WTC11 (cell line): ENCODE data around the gene KLHDC7A. TPM values are rescaled to one million over a fixed set of nuclear protein-coding genes. Genes with fewer than 3 reads are reported as not detected.

Experiments used
- ATAC-seq: fragments of 200-7000 bp; cut with Tn5 transposase; 2 replicates; pipeline ENCODE4 v1.10.0; 2021; ENCODE audit warnings: mild to moderate bottlenecking, moderate library complexity
- CTCF ChIA-PET: fragments of 300-600 bp; sonication (Branson Sonifier 250); formaldehyde crosslinking; loops from one replicate; lab custom pipeline; 2021; ENCODE audit warnings: antibody characterized with exemption; lab: Charles Lee
- POLR2A ChIA-PET: fragments of 350-600 bp; sonication (Branson Sonifier 250); formaldehyde crosslinking; loops from one replicate; lab custom pipeline; 2021; ENCODE audit warnings: antibody characterized with exemption; lab: Charles Lee
- DNase-seq: peaks from one replicate; pipeline ENCODE4 v3.0.0; 2021; ENCODE audit warnings: low spot score
- H3K27ac Mint-ChIP-seq: 2 replicates; pipeline ENCODE4 v1.8.0; 2021; ENCODE audit warnings: mixed read lengths
- H3K27me3 Mint-ChIP-seq: 2 replicates; pipeline ENCODE4 v1.8.0; 2021; ENCODE audit warnings: low read depth, mild to moderate bottlenecking, moderate library complexity, mixed read lengths
- H3K36me3 Mint-ChIP-seq: 2 replicates; pipeline ENCODE4 v1.8.0; 2021; ENCODE audit warnings: mixed read lengths
- H3K4me1 Mint-ChIP-seq: 2 replicates; pipeline ENCODE4 v1.8.0; 2022; ENCODE audit warnings: mixed read lengths
- H3K4me3 Mint-ChIP-seq: 2 replicates; pipeline ENCODE4 v1.8.0; 2021; ENCODE audit warnings: mild to moderate bottlenecking, moderate library complexity, mixed read lengths
- H3K9me3 Mint-ChIP-seq: 2 replicates; pipeline ENCODE4 v1.8.0; 2021; ENCODE audit warnings: mixed read lengths
- AFF4 ChIP-seq: sonication (generic); formaldehyde crosslinking; IDR thresholded peaks from 2 replicates; pipeline ENCODE4 v1.8.1; 2023; ENCODE audit warnings: mild to moderate bottlenecking, missing genetic modification reagents, borderline replicate concordance
- ARID4B ChIP-seq: sonication (generic); formaldehyde crosslinking; IDR thresholded peaks from 2 replicates; pipeline ENCODE4 v1.8.0; 2023; ENCODE audit warnings: missing genetic modification reagents, mild to moderate bottlenecking, borderline replicate concordance
- CREM ChIP-seq: sonication (generic); formaldehyde crosslinking; IDR thresholded peaks from 2 replicates; pipeline ENCODE4 v1.8.1; 2022; ENCODE audit warnings: mild to moderate bottlenecking, missing genetic modification reagents, moderate library complexity
- KAT7 ChIP-seq: sonication (generic); formaldehyde crosslinking; IDR thresholded peaks from 2 replicates; pipeline ENCODE4 v1.8.1; 2023; ENCODE audit warnings: missing genetic modification reagents, mild to moderate bottlenecking, borderline replicate concordance
- NFYB ChIP-seq: sonication (generic); formaldehyde crosslinking; conservative IDR thresholded peaks from 2 replicates; pipeline ENCODE4 v1.8.0; 2022; ENCODE audit warnings: low read depth, missing genetic modification reagents
- OVOL2 ChIP-seq: fragments of 250-450 bp; sonication (Bioruptor Pico); IDR thresholded peaks from 2 replicates; pipeline ENCODE4 v1.9.0; 2021; ENCODE audit warnings: mild to moderate bottlenecking, borderline replicate concordance
- PRRX2 ChIP-seq: fragments of 250-450 bp; sonication (Bioruptor Pico); IDR thresholded peaks from 2 replicates; pipeline ENCODE4 v1.8.0; 2021; ENCODE audit warnings: mild to moderate bottlenecking
- SOX15 ChIP-seq: fragments of 250-450 bp; sonication (Bioruptor Pico); IDR thresholded peaks from 2 replicates; pipeline ENCODE4 v1.9.0; 2021; ENCODE audit warnings: mild to moderate bottlenecking
- SP1 ChIP-seq: sonication (generic); formaldehyde crosslinking; conservative IDR thresholded peaks from 2 replicates; pipeline ENCODE4 v1.8.1; 2022; ENCODE audit warnings: missing genetic modification reagents
- TEAD4 ChIP-seq: sonication (generic); formaldehyde crosslinking; IDR thresholded peaks from 2 replicates; pipeline ENCODE4 v1.8.0; 2022; ENCODE audit warnings: mild to moderate bottlenecking, missing genetic modification reagents
- ZNF121 ChIP-seq: sonication (generic); formaldehyde crosslinking; IDR thresholded peaks from 2 replicates; pipeline ENCODE4 v1.8.0; 2023; ENCODE audit warnings: missing genetic modification reagents
- ZNF138 ChIP-seq: sonication (generic); formaldehyde crosslinking; conservative IDR thresholded peaks from 2 replicates; pipeline ENCODE4 v1.8.1; 2022; ENCODE audit warnings: mild to moderate bottlenecking, moderate library complexity, missing genetic modification reagents
- ZNF219 ChIP-seq: sonication (generic); formaldehyde crosslinking; IDR thresholded peaks from 2 replicates; pipeline ENCODE4 v1.8.0; 2023; ENCODE audit warnings: missing genetic modification reagents, mild to moderate bottlenecking, borderline replicate concordance
- total RNA-seq: library from RNA; stranded (reverse); gene quantifications from 3 replicates; pipeline ENCODE4 v1.2.3, GENCODE V29; 2021
- TF ChIP-seq, protein P1 (sequence below): sonication (generic); formaldehyde crosslinking; IDR thresholded peaks from 2 replicates; pipeline ENCODE4 v1.8.1; 2022; ENCODE audit warnings: mild to moderate bottlenecking, moderate library complexity, missing genetic modification reagents
- TF ChIP-seq, protein P2 (sequence below): sonication (generic); formaldehyde crosslinking; IDR thresholded peaks from 2 replicates; pipeline ENCODE4 v1.8.0; 2022; ENCODE audit warnings: mild to moderate bottlenecking, missing genetic modification reagents
- TF ChIP-seq, protein P3 (sequence below): sonication (generic); formaldehyde crosslinking; IDR thresholded peaks from 2 replicates; pipeline ENCODE4 v1.8.1; 2022; ENCODE audit warnings: low read depth, mild to moderate bottlenecking, moderate library complexity, missing genetic modification reagents, borderline replicate concordance

KLHDC7A gene
- total RNA-seq, 1 experiment from 2014 or later, result 14.3 TPM

GRCh38 chr1:18495635-18496034 lies 14.9 kb downstream of the KLHDC7A start (continued):
- TF ChIP-seq, protein P1, sequence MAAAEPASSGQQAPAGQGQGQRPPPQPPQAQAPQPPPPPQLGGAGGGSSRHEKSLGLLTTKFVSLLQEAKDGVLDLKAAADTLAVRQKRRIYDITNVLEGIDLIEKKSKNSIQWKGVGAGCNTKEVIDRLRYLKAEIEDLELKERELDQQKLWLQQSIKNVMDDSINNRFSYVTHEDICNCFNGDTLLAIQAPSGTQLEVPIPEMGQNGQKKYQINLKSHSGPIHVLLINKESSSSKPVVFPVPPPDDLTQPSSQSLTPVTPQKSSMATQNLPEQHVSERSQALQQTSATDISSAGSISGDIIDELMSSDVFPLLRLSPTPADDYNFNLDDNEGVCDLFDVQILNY (CRISPR knock-in tag), result no peak
- TF ChIP-seq OVOL2 (CRISPR knock-in tag) (no peak), ZNF121 (CRISPR knock-in tag) (no peak)

DNA sequence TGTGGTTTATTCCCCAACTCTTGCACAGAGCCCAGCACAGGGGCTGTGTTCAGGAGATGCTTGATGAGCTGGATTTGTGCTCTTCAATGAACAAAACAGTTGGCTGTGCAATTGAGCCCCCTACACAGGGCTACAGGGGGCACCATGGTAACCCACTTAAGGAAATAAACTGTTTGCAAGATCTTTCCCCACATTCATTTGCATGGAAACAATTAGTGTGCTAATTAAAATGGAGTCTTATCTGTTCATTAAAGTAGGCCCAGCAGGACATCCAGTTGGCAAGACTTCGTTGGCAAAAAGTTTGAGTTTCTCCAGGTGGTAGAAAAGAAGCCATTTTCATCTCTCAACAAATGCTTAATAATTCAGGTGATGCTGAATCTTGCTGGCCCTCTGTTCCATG lies 15.3 kb downstream of the KLHDC7A start:
- no peak for ATAC-seq
- ChIA-PET CTCF (interaction anchor here (1.9 kb wide), 1 partner anchor 10 kb away, joined by 5 read pairs; no protein-coding TSS in a partner anchor), POLR2A (interaction anchor here (0.6 kb wide), 1 partner anchor 18 kb away, joined by 3 read pairs; no protein-coding TSS in a partner anchor)
- Mint-ChIP-seq H3K27me3 (peaks cover 35% of the 10 kb centered on the region), H3K4me3 (no peak overlapping the region), H3K27ac (no peak overlapping the region), H3K36me3 (peaks cover 23% of the 10 kb centered on the region), H3K9me3 (peaks cover 41% of the 10 kb centered on the region), H3K4me1 (peaks cover 7% of the 10 kb centered on the region; the same call in 1 of the 2 replicates)
- no peak for DNase-seq
- no peak for TF ChIP-seq ZNF138 (CRISPR knock-in tag)
- TF ChIP-seq CREM (CRISPR knock-in tag), result no peak
- TF ChIP-seq, protein P2, sequence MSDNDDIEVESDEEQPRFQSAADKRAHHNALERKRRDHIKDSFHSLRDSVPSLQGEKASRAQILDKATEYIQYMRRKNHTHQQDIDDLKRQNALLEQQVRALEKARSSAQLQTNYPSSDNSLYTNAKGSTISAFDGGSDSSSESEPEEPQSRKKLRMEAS (CRISPR knock-in tag), result no peak
- no peak for TF ChIP-seq ARID4B (CRISPR knock-in tag)
- no peak for TF ChIP-seq SP1 (CRISPR knock-in tag)
- no peak for TF ChIP-seq ZNF219 (CRISPR knock-in tag)
- TF ChIP-seq, protein P1 (CRISPR knock-in tag), result no peak
- TF ChIP-seq PRRX2 (CRISPR knock-in tag), result no peak
- TF ChIP-seq, all 79 proteins: peak for 0

- peaks cover 35% of the 10 kb centered on the region for H3K27me3 Mint-ChIP-seq
- no peak for DNase-seq
- no peak overlapping the region for H3K4me3 Mint-ChIP-seq
- ChIA-PET CTCF (interaction anchor here (1.9 kb wide), 1 partner anchor 11 kb away, joined by 5 read pairs; no protein-coding TSS in a partner anchor), POLR2A (no interaction called here)
- no peak for ATAC-seq
- H3K27ac Mint-ChIP-seq, result no peak overlapping the region
- peaks cover 23% of the 10 kb centered on the region for H3K36me3 Mint-ChIP-seq
- H3K4me1 Mint-ChIP-seq, result peaks cover 7% of the 10 kb centered on the region; the same call in 1 of the 2 replicates
- peaks cover 41% of the 10 kb centered on the region for H3K9me3 Mint-ChIP-seq
- TF ChIP-seq NFYB (CRISPR knock-in tag) (no peak), SOX15 (CRISPR knock-in tag) (no peak), KAT7 (no peak), AFF4 (CRISPR knock-in tag) (no peak), TEAD4 (CRISPR knock-in tag) (no peak)
- TF ChIP-seq, protein P2 (CRISPR knock-in tag), result no peak
- TF ChIP-seq, protein P3, sequence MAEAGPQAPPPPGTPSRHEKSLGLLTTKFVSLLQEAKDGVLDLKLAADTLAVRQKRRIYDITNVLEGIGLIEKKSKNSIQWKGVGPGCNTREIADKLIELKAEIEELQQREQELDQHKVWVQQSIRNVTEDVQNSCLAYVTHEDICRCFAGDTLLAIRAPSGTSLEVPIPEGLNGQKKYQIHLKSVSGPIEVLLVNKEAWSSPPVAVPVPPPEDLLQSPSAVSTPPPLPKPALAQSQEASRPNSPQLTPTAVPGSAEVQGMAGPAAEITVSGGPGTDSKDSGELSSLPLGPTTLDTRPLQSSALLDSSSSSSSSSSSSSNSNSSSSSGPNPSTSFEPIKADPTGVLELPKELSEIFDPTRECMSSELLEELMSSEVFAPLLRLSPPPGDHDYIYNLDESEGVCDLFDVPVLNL, result no peak
These were observed 15.9 kb downstream of the KLHDC7A start for GRCh38 chr1:18496497-18497235.
